IMR-90 (cell line): ENCODE results near the gene EXD2. TPM values are rescaled to one million over a fixed set of nuclear protein-coding genes. Genes with fewer than 3 reads are reported as not detected.

ENCODE experiments used
- ATAC-seq: fragments of 200-7000 bp; cut with Tn5 transposase; 2 replicates; pipeline ENCODE4 v1.9.1; 2020; ENCODE audit warnings: low read depth, mild to moderate bottlenecking, moderate library complexity
- BruUV-seq: library from RNA; stranded (reverse); fragments of 400-500 nt; replicated peaks from 2 replicates; lab custom pipeline; 2021; lab: Mats Ljungman, UMichigan
- CTCF ChIA-PET: fragments of 300-600 bp; formaldehyde crosslinking; extraction: SDS; loops from one replicate; lab custom pipeline; 2021; ENCODE audit warnings: antibody characterized with exemption; lab: Yijun Ruan, JAX
- POLR2A ChIA-PET: fragments of 300-600 bp; sonication (Branson Sonifier 250); formaldehyde crosslinking; loops from one replicate; lab custom pipeline; 2022; ENCODE audit warnings: antibody characterized with exemption; ENCODE audit not compliant: unreplicated experiment; lab: Charles Lee
- DNase-seq: peaks from one replicate; pipeline ENCODE4 v3.0.0; 2013
- H2AFZ ChIP-seq: replicated peaks from 2 replicates; pipeline ENCODE3; 2013; ENCODE audit warnings: low read length, mild to moderate bottlenecking; ENCODE audit not compliant: poor library complexity
- H2AK5ac ChIP-seq: 2 replicates; pipeline ENCODE4 v1.6.1; 2013; ENCODE audit warnings: low read depth, low read length, inconsistent platforms
- H2AK9ac ChIP-seq: replicated peaks from 2 replicates; pipeline ENCODE3; 2013; ENCODE audit warnings: mild to moderate bottlenecking, low read depth, low read length, moderate library complexity; ENCODE audit not compliant: poor library complexity
- H2BK120ac ChIP-seq: 2 replicates; pipeline ENCODE4 v1.6.1; 2013; ENCODE audit warnings: low read depth, low read length, inconsistent platforms
- H2BK15ac ChIP-seq: 3 replicates; pipeline ENCODE4 v1.6.1; 2013; ENCODE audit warnings: low read depth, low read length, inconsistent platforms
- H2BK20ac ChIP-seq: 2 replicates; pipeline ENCODE4 v1.6.1; 2013; ENCODE audit warnings: low read depth, mild to moderate bottlenecking, inconsistent platforms, low read length, moderate library complexity
- H2BK5ac ChIP-seq: 2 replicates; pipeline ENCODE4 v1.6.1; 2013; ENCODE audit warnings: mild to moderate bottlenecking, low read depth, low read length, inconsistent platforms; ENCODE audit not compliant: poor library complexity, severe bottlenecking
- H3K14ac ChIP-seq: replicated peaks from 2 replicates; pipeline ENCODE4 v1.6.1; 2013; ENCODE audit warnings: low read depth, low read length, inconsistent platforms
- H3K18ac ChIP-seq: 2 replicates; pipeline ENCODE4 v1.6.1; 2013; ENCODE audit warnings: low read depth, low read length, control low read depth
- H3K23ac ChIP-seq: 2 replicates; pipeline ENCODE4 v1.6.1; 2013; ENCODE audit warnings: low read depth, low read length, inconsistent platforms
- H3K27ac ChIP-seq: 2 replicates; pipeline ENCODE4 v1.5.1; 2013; ENCODE audit warnings: mild to moderate bottlenecking, control low read depth, low read length; ENCODE audit not compliant: insufficient read depth
- H3K27me3 ChIP-seq: 2 replicates; pipeline ENCODE4 v1.6.1; 2013; ENCODE audit warnings: low read length; ENCODE audit not compliant: control insufficient read depth, insufficient read depth
- H3K36me3 ChIP-seq: 2 replicates; pipeline ENCODE4 v1.6.1; 2013; ENCODE audit warnings: low read length, mixed read lengths; ENCODE audit not compliant: control insufficient read depth, insufficient read depth
- H3K4ac ChIP-seq: 2 replicates; pipeline ENCODE4 v1.6.1; 2013; ENCODE audit warnings: low read depth, low read length, inconsistent platforms
- H3K4me1 ChIP-seq: 2 replicates; pipeline ENCODE4 v1.6.1; 2013; ENCODE audit warnings: low read length, mixed read lengths; ENCODE audit not compliant: control insufficient read depth, insufficient read depth
- H3K4me2 ChIP-seq: 2 replicates; pipeline ENCODE4 v1.6.1; 2013; ENCODE audit warnings: low read depth, mild to moderate bottlenecking, control low read depth, low read length, moderate library complexity
- H3K4me3 ChIP-seq: 2 replicates; pipeline ENCODE4 v1.5.1; 2013; ENCODE audit warnings: low read depth, mild to moderate bottlenecking, control low read depth, low read length, moderate library complexity; ENCODE audit not compliant: insufficient read depth
- H3K56ac ChIP-seq: 2 replicates; pipeline ENCODE4 v1.6.1; 2013; ENCODE audit warnings: low read length, inconsistent platforms; ENCODE audit not compliant: insufficient read depth; ENCODE audit errors: extremely low read depth
- H3K79me1 ChIP-seq, 2 experiments: 2 replicates each; pipeline ENCODE4 v1.6.1; 2013; ENCODE audit warnings: low read length in 2 of 2, inconsistent platforms in 1 of 2, low read depth in 1 of 2
- H3K9ac ChIP-seq: 2 replicates; pipeline ENCODE4 v1.6.1; 2013; ENCODE audit warnings: low read depth, low read length, control low read depth
- H3K9me1 ChIP-seq: 2 replicates; pipeline ENCODE4 v1.6.1; 2013; ENCODE audit warnings: low read length, inconsistent platforms; ENCODE audit not compliant: insufficient read depth
- H3K9me3 ChIP-seq: 2 replicates; pipeline ENCODE4 v1.6.1; 2013; ENCODE audit warnings: low read length; ENCODE audit not compliant: control insufficient read depth, insufficient read depth
- H4K20me1 ChIP-seq: 2 replicates; pipeline ENCODE4 v1.6.1; 2013; ENCODE audit warnings: low read length, inconsistent platforms; ENCODE audit not compliant: insufficient read depth
- H4K5ac ChIP-seq: 2 replicates; pipeline ENCODE4 v1.6.1; 2013; ENCODE audit warnings: mild to moderate bottlenecking, low read depth, low read length, control low read depth
- H4K8ac ChIP-seq, 2 experiments: 2 replicates each; pipeline ENCODE4 v1.6.1; 2013; ENCODE audit warnings: low read depth in 2 of 2, low read length in 2 of 2, control low read depth in 1 of 2, inconsistent platforms in 1 of 2
- H4K91ac ChIP-seq: 2 replicates; pipeline ENCODE4 v1.6.1; 2013; ENCODE audit warnings: low read depth, low read length, inconsistent platforms; ENCODE audit not compliant: insufficient read depth
- MAFK ChIP-seq: IDR thresholded peaks from 2 replicates; pipeline ENCODE4 v1.6.1; 2012; ENCODE audit warnings: low read depth, low read length, improper control_type of control experiment
- MAZ ChIP-seq: IDR thresholded peaks from 2 replicates; pipeline ENCODE4 v1.6.1; 2012; ENCODE audit warnings: low read depth, mild to moderate bottlenecking, low read length, improper control_type of control experiment, moderate library complexity, borderline replicate concordance
- MXI1 ChIP-seq: IDR thresholded peaks from 2 replicates; pipeline ENCODE4 v1.6.1; 2012; ENCODE audit warnings: low read depth, mild to moderate bottlenecking, low read length, moderate library complexity, borderline replicate concordance
- RFX5 ChIP-seq: IDR thresholded peaks from 2 replicates; pipeline ENCODE4 v1.8.0; 2012; ENCODE audit warnings: low read depth, mild to moderate bottlenecking, low read length, moderate library complexity
- WGBS, 2 experiments: methylation state at CpG; one replicate each; pipeline versions ENCODE4 v1.1.5 to v1.1.7; 2013; ENCODE audit warnings: missing lambda C conversion rate in 2 of 2; ENCODE audit not compliant: insufficient read length in 1 of 2; ENCODE audit errors: extremely low coverage in 2 of 2; 5-methylcytosine and 5-hydroxymethylcytosine counted together
- dilution Hi-C: fragments of 300-500 bp; cut with HindIII; formaldehyde crosslinking; loops from one replicate; pipeline ENCODE4 v1.14.3; 2018; ENCODE audit warnings: low sequenced_read_pairs; ENCODE audit not compliant: unreplicated experiment
- in situ Hi-C: fragments of 300-500 bp; cut with MboI; formaldehyde crosslinking; loops from 3 replicates; pipeline ENCODE4 v1.14.3; 2019; ENCODE audit warnings: low sequenced_read_pairs, inconsistent platforms, mixed read lengths
- intact Hi-C: fragments of 100-400 bp; cut with micrococcal nuclease; formaldehyde crosslinking; loops from 2 replicates; pipeline ENCODE4 v1.10.0; 2022
- polyA plus RNA-seq, 3 experiments: library from polyadenylated mRNA; depleted of rRNA; stranded (reverse); fragments of >200 nt; gene quantifications; 2 replicates each; pipeline ENCODE4 v1.2.3, GENCODE V29; 2012; ENCODE audit warnings: low replicate concordance in 1 of 3
- total RNA-seq: library from RNA; depleted of rRNA; stranded (reverse); fragments of >200 nt; gene quantifications from 2 replicates; pipeline ENCODE4 v1.2.3, GENCODE V29; 2012

EXD2 gene
- total and polyA plus RNA-seq, 2 of the 4 experiments (the other 2 are of a cell fraction): 11.0 to 13.3 TPM

GRCh38 chr14:69208666-69209065, 17.4 kb downstream of the EXD2 start:
- Histone ChIP-seq H2BK20ac (no peak overlapping the region), H3K9ac (no peak overlapping the region), H4K20me1 (no peaks in the 10 kb centered on the region), H4K91ac (no peak overlapping the region), H3K27ac (no peak overlapping the region), H2BK15ac (no peak overlapping the region), H3K4me2 (no peak overlapping the region), H3K27me3 (no peaks in the 10 kb centered on the region), H2AK9ac (no peak overlapping the region), H3K18ac (no peak overlapping the region), H3K4ac (no peak overlapping the region), H4K8ac (no peak overlapping the region), H2BK120ac (no peak overlapping the region), H3K23ac (no peak overlapping the region), H3K56ac (no peak overlapping the region), H3K36me3 (0 out of 2 replicates have a peak, but pooled peaks cover 4% of the 10 kb centered on the region), H3K79me1 (peaks cover 0 to 6% of the 10 kb centered on the region in 2 experiments; a peak in 2 of 4 replicates), H3K4me1 (no peaks in the 10 kb centered on the region), H3K14ac (no peak overlapping the region), H2AFZ (no peak overlapping the region), H2AK5ac (no peak overlapping the region), H4K5ac (no peak overlapping the region), H3K4me3 (no peak overlapping the region), H3K9me1 (no peaks in the 10 kb centered on the region), H3K9me3 (no peaks in the 10 kb centered on the region), H2BK5ac (no peak overlapping the region)
- DNase-seq: no peak
- in situ Hi-C loops: no loop called here
- CTCF ChIA-PET: interaction anchor here (1.1 kb wide), 1 partner anchor 80 kb away, joined by 5 read pairs; no protein-coding TSS in a partner anchor
- no CpG with 5 or more reads among the region's 5 CpGs for WGBS, 2 experiments
- ATAC-seq: no peak
- no peak for TF ChIP-seq MAZ
- no peak for TF ChIP-seq RFX5
- no peak for TF ChIP-seq MAFK
- TF ChIP-seq MXI1: no peak
- intact Hi-C loops: no loop called here
- no TSS peak for BruUV-seq
- dilution Hi-C loops: no loop called here
- POLR2A ChIA-PET: no interaction called here
